GM12875 (cell line): ENCODE data around the gene RHBDF1.

Experiments
- H3K4me3 ChIP-seq: one replicate; pipeline ENCODE4 v1.5.1; 2011; ENCODE audit warnings: low read depth, low read length, control low read depth
- TF ChIP-seq, protein P1 (sequence below): IDR thresholded peaks from 2 replicates; pipeline ENCODE4 v1.5.1; 2011; ENCODE audit warnings: low read depth, mild to moderate bottlenecking, control low read depth, inconsistent platforms, low read length, moderate library complexity, borderline replicate concordance; ENCODE audit not compliant: insufficient read depth

Gene RHBDF1

DNA sequence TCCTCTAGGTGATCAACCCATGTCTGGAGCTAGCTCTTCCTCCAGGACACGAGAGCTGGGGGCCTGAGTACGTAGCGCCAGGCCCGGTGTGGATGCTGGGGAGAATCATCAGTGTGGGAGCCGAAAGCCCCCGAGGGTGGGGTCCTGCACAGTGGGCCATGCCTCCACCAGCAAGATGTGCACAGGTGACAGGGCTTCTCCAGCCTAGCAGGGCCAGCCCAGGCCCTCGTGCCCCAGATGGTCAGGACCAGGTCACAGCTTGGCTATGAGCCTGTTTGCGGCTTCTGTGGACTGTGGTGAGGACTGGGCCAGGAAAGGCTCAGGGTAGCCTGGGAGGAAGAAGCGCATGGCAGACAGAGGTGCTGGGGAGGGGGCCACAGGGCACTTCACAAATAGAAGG is 13.4 kb upstream of the RHBDF1 start:
- no peak overlapping the region for H3K4me3 ChIP-seq
- TF ChIP-seq, protein P1, sequence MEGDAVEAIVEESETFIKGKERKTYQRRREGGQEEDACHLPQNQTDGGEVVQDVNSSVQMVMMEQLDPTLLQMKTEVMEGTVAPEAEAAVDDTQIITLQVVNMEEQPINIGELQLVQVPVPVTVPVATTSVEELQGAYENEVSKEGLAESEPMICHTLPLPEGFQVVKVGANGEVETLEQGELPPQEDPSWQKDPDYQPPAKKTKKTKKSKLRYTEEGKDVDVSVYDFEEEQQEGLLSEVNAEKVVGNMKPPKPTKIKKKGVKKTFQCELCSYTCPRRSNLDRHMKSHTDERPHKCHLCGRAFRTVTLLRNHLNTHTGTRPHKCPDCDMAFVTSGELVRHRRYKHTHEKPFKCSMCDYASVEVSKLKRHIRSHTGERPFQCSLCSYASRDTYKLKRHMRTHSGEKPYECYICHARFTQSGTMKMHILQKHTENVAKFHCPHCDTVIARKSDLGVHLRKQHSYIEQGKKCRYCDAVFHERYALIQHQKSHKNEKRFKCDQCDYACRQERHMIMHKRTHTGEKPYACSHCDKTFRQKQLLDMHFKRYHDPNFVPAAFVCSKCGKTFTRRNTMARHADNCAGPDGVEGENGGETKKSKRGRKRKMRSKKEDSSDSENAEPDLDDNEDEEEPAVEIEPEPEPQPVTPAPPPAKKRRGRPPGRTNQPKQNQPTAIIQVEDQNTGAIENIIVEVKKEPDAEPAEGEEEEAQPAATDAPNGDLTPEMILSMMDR = no peak

DNA sequence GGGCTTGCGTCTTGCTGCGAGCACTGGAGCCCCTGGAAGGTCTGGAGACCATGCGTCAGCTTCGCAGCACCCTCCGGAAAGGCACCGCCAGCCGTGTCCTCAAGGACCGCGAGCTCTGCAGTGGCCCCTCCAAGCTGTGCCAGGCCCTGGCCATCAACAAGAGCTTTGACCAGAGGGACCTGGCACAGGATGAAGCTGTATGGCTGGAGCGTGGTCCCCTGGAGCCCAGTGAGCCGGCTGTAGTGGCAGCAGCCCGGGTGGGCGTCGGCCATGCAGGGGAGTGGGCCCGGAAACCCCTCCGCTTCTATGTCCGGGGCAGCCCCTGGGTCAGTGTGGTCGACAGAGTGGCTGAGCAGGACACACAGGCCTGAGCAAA is 13.0 kb upstream of the RHBDF1 start:
- TF ChIP-seq, protein P1 = no peak
- no peak overlapping the region for H3K4me3 ChIP-seq

DNA sequence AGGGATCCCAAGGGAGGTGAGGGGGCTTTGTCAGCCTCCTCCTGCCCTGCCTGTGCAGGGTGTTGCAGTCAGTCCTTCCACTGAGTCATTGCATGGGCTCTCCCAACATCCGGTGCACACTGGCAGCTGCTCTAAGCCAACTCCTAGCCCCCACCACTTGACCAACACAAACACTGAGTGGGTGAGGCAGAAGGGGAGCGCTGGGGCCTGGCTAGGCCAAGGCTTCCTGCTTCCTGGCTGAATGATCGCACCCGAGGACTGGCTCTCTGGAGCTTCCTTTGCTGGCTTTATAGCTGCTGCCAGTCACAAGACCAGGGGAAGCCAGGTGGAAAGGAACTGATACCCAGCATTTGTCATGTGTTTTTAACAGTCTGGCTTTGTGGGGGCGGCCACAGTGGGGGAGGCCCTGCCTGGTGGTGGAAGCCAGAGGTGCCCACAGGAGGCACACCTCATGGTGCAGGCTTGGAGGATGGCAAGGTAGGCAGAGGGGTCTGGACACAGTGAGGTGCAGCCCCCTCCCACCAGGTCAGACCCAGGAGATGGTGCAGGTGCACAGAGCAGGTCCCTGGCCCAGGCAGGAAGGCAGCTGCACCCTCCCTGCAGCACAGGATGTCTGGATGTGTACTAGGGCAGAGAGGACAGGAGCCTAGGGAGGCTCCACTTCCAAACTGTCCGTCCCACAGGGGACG is 12.4 kb upstream of the RHBDF1 start:
- H3K4me3 ChIP-seq = no peak overlapping the region
- TF ChIP-seq, protein P1 = no peak

DNA sequence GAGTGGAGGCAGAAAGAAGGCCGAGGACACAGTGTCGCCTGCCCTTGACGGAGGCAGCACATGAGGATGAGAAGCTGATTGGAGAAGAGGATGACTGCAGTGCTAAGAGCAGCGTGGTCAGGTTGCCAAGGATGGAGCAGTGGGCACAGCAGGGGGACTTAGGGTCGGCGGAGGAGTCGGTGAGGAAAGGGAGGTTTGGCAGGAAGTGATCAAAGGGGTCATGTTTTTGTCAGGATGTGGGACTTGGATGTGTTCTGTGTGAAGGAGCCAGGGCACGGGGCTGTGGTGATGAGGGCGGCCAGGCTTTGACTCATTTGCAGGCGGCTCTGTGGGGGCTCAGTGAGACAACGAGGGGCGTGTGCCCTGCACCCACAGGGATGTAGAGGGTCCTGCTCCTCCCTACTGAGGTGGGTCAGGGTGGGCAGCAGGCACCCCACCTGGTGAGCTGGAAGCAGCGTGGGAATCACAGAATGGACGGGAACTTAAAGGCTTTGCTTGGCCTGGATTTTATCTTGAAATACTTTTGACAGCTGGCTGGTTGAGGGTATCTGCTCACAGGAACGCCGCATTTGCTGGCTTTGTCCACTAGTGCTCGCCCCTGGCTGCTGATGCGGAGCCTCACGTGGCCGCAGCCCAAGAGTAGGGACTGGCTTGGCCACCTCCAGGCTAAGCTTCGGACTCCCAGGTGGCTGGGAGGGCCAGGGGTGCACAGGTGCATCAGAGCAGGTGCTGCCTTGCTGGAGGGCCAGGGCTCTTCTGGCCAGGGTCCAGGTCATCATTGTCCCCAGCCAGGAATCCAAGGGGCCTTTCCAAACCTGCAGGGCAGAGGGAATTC is 11.6 kb upstream of the RHBDF1 start:
- TF ChIP-seq, protein P1 = no peak
- no peak overlapping the region for H3K4me3 ChIP-seq

DNA sequence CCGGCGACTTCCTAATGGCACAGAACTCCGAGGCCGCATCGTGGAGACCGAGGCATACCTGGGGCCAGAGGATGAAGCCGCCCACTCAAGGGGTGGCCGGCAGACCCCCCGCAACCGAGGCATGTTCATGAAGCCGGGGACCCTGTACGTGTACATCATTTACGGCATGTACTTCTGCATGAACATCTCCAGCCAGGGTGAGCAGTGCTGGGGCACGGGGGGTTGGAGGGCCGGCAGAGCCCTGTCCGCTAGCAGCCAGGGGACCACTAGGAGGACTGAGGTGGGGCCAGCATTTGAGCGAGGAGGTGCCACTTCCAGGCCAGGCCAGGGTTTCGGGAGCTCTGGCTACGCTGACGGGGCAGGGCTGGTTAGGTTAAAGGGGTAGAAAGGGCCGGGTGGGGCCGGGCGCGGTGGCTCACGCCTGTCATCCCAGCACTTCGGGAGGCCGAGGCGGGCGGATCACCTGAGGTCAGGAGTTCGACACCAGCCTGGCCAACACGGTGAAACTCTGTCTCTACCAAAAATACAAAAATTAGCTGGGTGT is 10.7 kb upstream of the RHBDF1 start:
- TF ChIP-seq, protein P1 = no peak
- no peak overlapping the region for H3K4me3 ChIP-seq

DNA sequence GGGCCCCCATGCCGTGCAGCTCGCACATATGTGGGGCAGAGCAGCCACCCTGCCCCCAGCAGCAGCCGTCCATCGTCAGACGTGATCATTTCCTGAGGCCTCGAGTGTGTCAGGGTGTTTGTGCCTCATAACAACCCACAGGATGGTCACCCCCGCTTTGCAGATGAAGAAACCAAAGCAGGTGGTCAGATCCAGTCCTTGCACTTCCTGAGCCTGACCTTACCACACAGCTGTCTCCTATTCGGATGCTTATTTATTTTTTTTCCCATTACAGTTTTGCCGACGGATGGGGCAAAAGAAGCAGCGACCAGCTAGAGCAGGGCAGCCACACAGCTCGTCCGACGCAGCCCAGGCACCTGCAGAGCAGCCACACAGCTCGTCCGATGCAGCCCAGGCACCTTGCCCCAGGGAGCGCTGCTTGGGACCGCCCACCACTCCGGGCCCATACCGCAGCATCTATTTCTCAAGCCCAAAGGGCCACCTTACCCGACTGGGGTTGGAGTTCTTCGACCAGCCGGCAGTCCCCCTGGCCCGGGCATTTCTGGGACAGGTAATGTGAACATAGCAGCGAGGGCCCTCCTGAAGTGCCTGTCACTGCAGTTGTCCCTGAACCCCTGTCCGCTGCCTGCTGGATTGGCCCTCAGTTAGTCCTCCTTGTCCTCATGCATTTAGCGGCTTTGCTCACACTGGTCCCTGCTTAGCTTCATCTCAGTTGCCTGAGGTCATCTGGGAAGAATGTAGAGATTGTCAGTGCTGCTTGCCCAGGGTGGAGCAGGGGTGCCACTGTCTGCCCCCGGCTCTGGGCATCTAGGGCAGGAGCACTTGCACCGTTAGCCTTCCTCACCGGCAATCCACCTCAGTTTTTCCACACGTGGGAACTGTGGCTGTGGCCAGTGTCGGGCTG is 7.0 kb upstream of the RHBDF1 start:
- H3K4me3 ChIP-seq = peak overlapping the region; percentile 77
- TF ChIP-seq, protein P1 = no peak
